Forelimb muscle (tissue), 1 donor: Measurements from ENCODE around the gene POLR2E. TPM values are rescaled to one million over a fixed set of nuclear protein-coding genes. Genes with fewer than 3 reads are reported as not detected.
"Not testable (repeated sequence)": the region's sequence is repeated elsewhere in the genome, so short reads cannot be mapped to it uniquely, and the experiment has no call there.

Experiments used
- DNase-seq: peaks from one replicate; pipeline ENCODE4 v3.0.0-alpha.2; 2013; ENCODE audit warnings: low read depth
- polyA plus RNA-seq: library from polyadenylated mRNA; unstranded; fragments of 120-200 nt; gene quantifications from one replicate; pipeline ENCODE4 v1.2.1, GENCODE V29; 2013; ENCODE audit not compliant: insufficient read length

Gene POLR2E
- polyA plus RNA-seq: 109 TPM

GRCh38 chr19:1094978-1095701 is at the start of gene POLR2E:
TSS of gene POLR2E (minus strand) at chr19:1095375. CDS start at chr19:1095315, 60 bp downstream.
- peak; percentile 96 for DNase-seq

- no peak for DNase-seq
Observed at GRCh38 chr19:1144741-1145140, 49.6 kb upstream of the POLR2E start.

- DNase-seq: no peak
Observed at GRCh38 chr19:1143828-1144399, 48.7 kb upstream of the POLR2E start.

GRCh38 chr19:1141944-1142343 is 46.8 kb upstream of the POLR2E start:
- no peak for DNase-seq

- no peak for DNase-seq
Observed at GRCh38 chr19:1140272-1141027, 45.3 kb upstream of the POLR2E start.

GRCh38 chr19:1139126-1139525 is 44.0 kb upstream of the POLR2E start:
- DNase-seq: no peak

- no peak for DNase-seq
Observed at GRCh38 chr19:1138121-1138520, 42.9 kb upstream of the POLR2E start.

GRCh38 chr19:1136621-1137317 is 41.6 kb upstream of the POLR2E start:
- no peak for DNase-seq

- no peak for DNase-seq
Observed at GRCh38 chr19:1136201-1136600, 41.0 kb upstream of the POLR2E start.

GRCh38 chr19:1135454-1135853 is 40.3 kb upstream of the POLR2E start:
- no peak for DNase-seq

GRCh38 chr19:1134431-1134830 is 39.3 kb upstream of the POLR2E start:
- DNase-seq: no peak

GRCh38 chr19:1133471-1133929 is 38.3 kb upstream of the POLR2E start:
- no peak for DNase-seq

GRCh38 chr19:1132552-1133383 is 37.6 kb upstream of the POLR2E start:
- DNase-seq: no peak

- no peak for DNase-seq
Observed at GRCh38 chr19:1131718-1132551, 36.8 kb upstream of the POLR2E start.

GRCh38 chr19:1130771-1131717 is 35.9 kb upstream of the POLR2E start:
- no peak for DNase-seq

GRCh38 chr19:1129535-1129934 is 34.4 kb upstream of the POLR2E start:
- no peak for DNase-seq

- DNase-seq: not testable (repeated sequence)
Observed at GRCh38 chr19:1129084-1129483, 33.9 kb upstream of the POLR2E start.

- DNase-seq: no peak
Observed at GRCh38 chr19:1128106-1128505, 32.9 kb upstream of the POLR2E start.
